NT2/D1 (cell line): Measurements from ENCODE around the gene TGM3.

Source experiments
- DNase-seq: peaks from one replicate; pipeline ENCODE4 v3.0.0-alpha.2; 2011; ENCODE audit warnings: low read depth, low spot score
- H3K27me3 ChIP-seq: 2 replicates; pipeline ENCODE4 v1.6.0; 2011; ENCODE audit warnings: mild to moderate bottlenecking; ENCODE audit not compliant: insufficient read length, insufficient read depth
- H3K36me3 ChIP-seq: 2 replicates; pipeline ENCODE4 v1.6.1; 2011; ENCODE audit warnings: mild to moderate bottlenecking, low read length, mixed read lengths; ENCODE audit not compliant: insufficient read depth, insufficient read length
- H3K4me1 ChIP-seq: 2 replicates; pipeline ENCODE4 v1.5.1; 2011; ENCODE audit not compliant: insufficient read depth, insufficient read length
- H3K4me3 ChIP-seq: 2 replicates; pipeline ENCODE4 v1.5.1; 2011; ENCODE audit warnings: low read depth; ENCODE audit not compliant: insufficient read length
- H3K9ac ChIP-seq: 2 replicates; pipeline ENCODE4 v1.6.0; 2011; ENCODE audit warnings: low read depth; ENCODE audit not compliant: insufficient read length
- H3K9me3 ChIP-seq: 2 replicates; pipeline ENCODE4 v1.5.1; 2011; ENCODE audit warnings: mild to moderate bottlenecking, low read length; ENCODE audit not compliant: insufficient read depth
- SUZ12 ChIP-seq: IDR thresholded peaks from 2 replicates; pipeline ENCODE4 v1.6.1; 2011; ENCODE audit not compliant: insufficient read length, insufficient read depth; ENCODE audit errors: extremely low read depth
- YY1 ChIP-seq: IDR thresholded peaks from 2 replicates; pipeline ENCODE4 v1.6.1; 2011; ENCODE audit not compliant: insufficient read length, insufficient read depth
- ZNF274 ChIP-seq: IDR thresholded peaks from 2 replicates; pipeline ENCODE4 v1.6.1; 2011; ENCODE audit warnings: mild to moderate bottlenecking, low read depth, low read length

TGM3 gene

GRCh38 chr20:2293971-2294370 lies 1.8 kb upstream of the TGM3 start:
- Histone ChIP-seq H3K36me3 (no peaks in the 10 kb centered on the region), H3K4me3 (no peak overlapping the region), H3K9me3 (no peaks in the 10 kb centered on the region), H3K27me3 (no peaks in the 10 kb centered on the region), H3K9ac (no peak overlapping the region), H3K4me1 (peaks cover 8% of the 10 kb centered on the region)
- TF ChIP-seq YY1 = no peak
- TF ChIP-seq SUZ12 = no peak
- TF ChIP-seq ZNF274 = no peak
- DNase-seq = no peak

- no peak for DNase-seq
- Histone ChIP-seq H3K9ac (no peak overlapping the region), H3K36me3 (no peaks in the 10 kb centered on the region), H3K27me3 (no peaks in the 10 kb centered on the region), H3K4me3 (no peak overlapping the region), H3K4me1 (peaks cover 8% of the 10 kb centered on the region), H3K9me3 (no peaks in the 10 kb centered on the region)
- TF ChIP-seq ZNF274 (no peak), YY1 (no peak), SUZ12 (no peak)
Measured at GRCh38 chr20:2295286-2295685, 515 bp upstream of the TGM3 start.

- H3K27me3 ChIP-seq = no peaks in the 10 kb centered on the region
- TF ChIP-seq ZNF274 (no peak), YY1 (no peak), SUZ12 (no peak)
- peaks cover 8% of the 10 kb centered on the region for H3K4me1 ChIP-seq
- H3K36me3 ChIP-seq = no peaks in the 10 kb centered on the region
- H3K4me3 ChIP-seq = no peak overlapping the region
- H3K9me3 ChIP-seq = no peaks in the 10 kb centered on the region
- H3K9ac ChIP-seq = no peak overlapping the region
- DNase-seq = no peak
Measured at GRCh38 chr20:2296524-2297356, 939 bp downstream of the TGM3 start.

GRCh38 chr20:2297357-2297728 lies 1.5 kb downstream of the TGM3 start:
- Histone ChIP-seq H3K4me3 (no peak overlapping the region), H3K9me3 (no peaks in the 10 kb centered on the region), H3K27me3 (no peaks in the 10 kb centered on the region), H3K9ac (no peak overlapping the region), H3K4me1 (peaks cover 8% of the 10 kb centered on the region), H3K36me3 (no peaks in the 10 kb centered on the region)
- DNase-seq = no peak
- TF ChIP-seq ZNF274 = no peak
- TF ChIP-seq SUZ12 = no peak
- TF ChIP-seq YY1 = no peak

- H3K36me3 ChIP-seq = no peaks in the 10 kb centered on the region
- H3K4me1 ChIP-seq = peaks cover 8% of the 10 kb centered on the region
- no peak overlapping the region for H3K4me3 ChIP-seq
- H3K9me3 ChIP-seq = no peaks in the 10 kb centered on the region
- no peak overlapping the region for H3K9ac ChIP-seq
- no peak for TF ChIP-seq YY1
- no peak for TF ChIP-seq SUZ12
- TF ChIP-seq ZNF274 = no peak
- no peaks in the 10 kb centered on the region for H3K27me3 ChIP-seq
- no peak for DNase-seq
Measured at GRCh38 chr20:2298116-2298515, 2.3 kb downstream of the TGM3 start.

- Histone ChIP-seq H3K9ac (no peak overlapping the region), H3K27me3 (no peaks in the 10 kb centered on the region), H3K4me3 (no peak overlapping the region), H3K4me1 (peaks cover 8% of the 10 kb centered on the region), H3K9me3 (no peaks in the 10 kb centered on the region), H3K36me3 (no peaks in the 10 kb centered on the region)
- TF ChIP-seq YY1 = no peak
- DNase-seq = no peak
Measured at GRCh38 chr20:2298701-2299100, 2.9 kb downstream of the TGM3 start.

GRCh38 chr20:2299301-2299700 lies 3.5 kb downstream of the TGM3 start:
- DNase-seq = no peak
- no peak for TF ChIP-seq YY1
- TF ChIP-seq SUZ12 = no peak
- no peak for TF ChIP-seq ZNF274

GRCh38 chr20:2300002-2300401 lies 4.2 kb downstream of the TGM3 start:
- no peak for TF ChIP-seq ZNF274
- no peak for TF ChIP-seq YY1
- no peak for TF ChIP-seq SUZ12
- H3K9ac ChIP-seq = no peak overlapping the region
- no peaks in the 10 kb centered on the region for H3K9me3 ChIP-seq
- DNase-seq = no peak
- H3K4me1 ChIP-seq = peaks cover 5% of the 10 kb centered on the region
- H3K4me3 ChIP-seq = no peak overlapping the region
- no peaks in the 10 kb centered on the region for H3K36me3 ChIP-seq
- no peaks in the 10 kb centered on the region for H3K27me3 ChIP-seq

More at GRCh38 chr20:2299301-2299700, 3.5 kb downstream of the TGM3 start:
- Histone ChIP-seq H3K4me1 (peaks cover 5% of the 10 kb centered on the region), H3K4me3 (no peak overlapping the region), H3K27me3 (no peaks in the 10 kb centered on the region), H3K36me3 (no peaks in the 10 kb centered on the region), H3K9me3 (no peaks in the 10 kb centered on the region), H3K9ac (no peak overlapping the region)
